HEK293T (cell line): Measurements from ENCODE around the gene LTK.

Experiments used
- CTCF ChIA-PET: fragments of 350-600 bp; formaldehyde crosslinking; extraction: SDS; loops from one replicate; lab custom pipeline; 2021; ENCODE audit warnings: antibody characterized with exemption, inconsistent platforms; lab: Yijun Ruan, JAX
- POLR2A ChIA-PET: fragments of 350-600 bp; formaldehyde crosslinking; extraction: SDS; loops from one replicate; lab custom pipeline; 2020; ENCODE audit warnings: antibody characterized with exemption, inconsistent platforms; lab: Yijun Ruan, JAX
- DNase-seq: peaks from one replicate; pipeline ENCODE4 v3.0.0; 2012; ENCODE audit warnings: mixed read lengths; ENCODE audit errors: extremely low spot score
- ARNT ChIP-seq: fragments of 450-650 bp; IDR thresholded peaks from 2 replicates; pipeline ENCODE4 v1.6.1; 2017; ENCODE audit warnings: mild to moderate bottlenecking
- BHLHE40 ChIP-seq: fragments of 450-650 bp; IDR thresholded peaks from 2 replicates; pipeline ENCODE4 v1.6.1; 2016; ENCODE audit warnings: mild to moderate bottlenecking, moderate library complexity, borderline replicate concordance
- CTBP1 ChIP-seq: fragments of 450-650 bp; IDR thresholded peaks from 2 replicates; pipeline ENCODE4 v1.6.1; 2016; ENCODE audit warnings: borderline replicate concordance
- ELF4 ChIP-seq: fragments of 450-650 bp; IDR thresholded peaks from 2 replicates; pipeline ENCODE4 v1.6.1; 2017; ENCODE audit warnings: antibody characterized with exemption
- FOXA1 ChIP-seq: fragments of 450-650 bp; IDR thresholded peaks from 2 replicates; pipeline ENCODE4 v1.6.1; 2016; ENCODE audit warnings: mild to moderate bottlenecking
- FOXK2 ChIP-seq: fragments of 450-650 bp; IDR thresholded peaks from 2 replicates; pipeline ENCODE4 v1.6.1; 2016; ENCODE audit warnings: mild to moderate bottlenecking
- FOXM1 ChIP-seq: fragments of 450-650 bp; IDR thresholded peaks from 2 replicates; pipeline ENCODE4 v1.6.1; 2017; ENCODE audit warnings: mild to moderate bottlenecking, borderline replicate concordance
- HDGF ChIP-seq: fragments of 450-650 bp; IDR thresholded peaks from 2 replicates; pipeline ENCODE4 v1.6.1; 2017; ENCODE audit warnings: antibody characterized with exemption, borderline replicate concordance
- L3MBTL2 ChIP-seq: fragments of 450-650 bp; conservative IDR thresholded peaks from 2 replicates; pipeline ENCODE4 v1.6.1; 2016; ENCODE audit warnings: mild to moderate bottlenecking
- LEF1 ChIP-seq: fragments of 450-650 bp; IDR thresholded peaks from 2 replicates; pipeline ENCODE4 v1.6.1; 2017; ENCODE audit warnings: mild to moderate bottlenecking, borderline replicate concordance
- NFRKB ChIP-seq: fragments of 450-650 bp; IDR thresholded peaks from 2 replicates; pipeline ENCODE4 v1.6.1; 2016; ENCODE audit warnings: mild to moderate bottlenecking, moderate library complexity
- SP1 ChIP-seq: fragments of 450-650 bp; IDR thresholded peaks from 2 replicates; pipeline ENCODE4 v1.6.1; 2017
- SUZ12 ChIP-seq: fragments of 450-650 bp; IDR thresholded peaks from 2 replicates; pipeline ENCODE4 v1.6.1; 2016; ENCODE audit warnings: mild to moderate bottlenecking
- TARDBP ChIP-seq: fragments of 450-650 bp; IDR thresholded peaks from 2 replicates; pipeline ENCODE4 v1.6.1; 2016
- ZNF384 ChIP-seq: fragments of 450-650 bp; IDR thresholded peaks from 2 replicates; pipeline ENCODE4 v1.6.1; 2016
- TF ChIP-seq, protein P1 (sequence below): fragments of 450-650 bp; IDR thresholded peaks from 2 replicates; pipeline ENCODE4 v1.6.1; 2016

The LTK gene

DNA sequence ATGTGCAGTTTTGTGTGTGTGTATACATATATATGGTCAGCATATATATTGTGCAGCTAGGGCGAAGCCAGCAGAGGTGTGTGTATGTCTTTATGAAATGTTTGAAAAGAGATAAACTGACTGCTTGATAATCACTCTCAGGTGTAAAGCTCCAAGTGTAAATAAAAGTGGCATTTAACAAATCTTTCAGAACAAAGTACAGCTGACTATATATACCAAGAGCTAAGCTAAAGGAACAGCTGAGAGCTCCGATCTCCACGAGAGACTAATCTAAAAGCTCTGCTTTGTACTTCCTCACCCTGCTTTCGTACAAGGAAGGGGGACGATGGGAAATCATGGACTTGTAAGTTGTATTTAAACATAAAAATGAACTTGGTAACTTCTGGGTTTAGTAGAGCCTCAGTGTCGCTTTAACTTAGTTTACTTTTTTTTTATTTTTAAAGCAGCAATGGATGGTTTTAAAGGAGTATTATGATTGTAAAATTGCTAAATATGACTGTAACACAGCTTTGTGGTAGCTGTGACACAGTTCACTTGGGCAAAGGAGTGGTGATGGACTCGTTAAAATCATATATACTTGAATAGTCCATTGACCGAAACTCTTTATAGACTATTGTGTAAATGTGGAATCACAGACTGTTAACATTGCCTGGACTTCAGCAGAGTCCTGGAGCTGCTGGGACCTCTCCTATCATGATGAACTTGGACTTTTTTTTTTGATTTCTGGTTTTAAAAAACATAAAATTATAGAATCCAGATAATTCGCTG, 31.3 kb downstream of the LTK start:
- ChIA-PET POLR2A (interaction anchor here (0.7 to 0.8 kb wide), 2 partner anchors 62 to 533 kb away, joined by 3 to 5 read pairs; partner anchors contain the start of gene RPAP1), CTCF (no interaction called here)

GRCh38 chr15:41480396-41481140, 33.1 kb downstream of the LTK start:
- TF ChIP-seq ZNF384 (no peak), ELF4 (no peak), ARNT (no peak), BHLHE40 (no peak), SUZ12 (no peak), FOXK2 (no peak), TARDBP (no peak)
- TF ChIP-seq, protein P1, sequence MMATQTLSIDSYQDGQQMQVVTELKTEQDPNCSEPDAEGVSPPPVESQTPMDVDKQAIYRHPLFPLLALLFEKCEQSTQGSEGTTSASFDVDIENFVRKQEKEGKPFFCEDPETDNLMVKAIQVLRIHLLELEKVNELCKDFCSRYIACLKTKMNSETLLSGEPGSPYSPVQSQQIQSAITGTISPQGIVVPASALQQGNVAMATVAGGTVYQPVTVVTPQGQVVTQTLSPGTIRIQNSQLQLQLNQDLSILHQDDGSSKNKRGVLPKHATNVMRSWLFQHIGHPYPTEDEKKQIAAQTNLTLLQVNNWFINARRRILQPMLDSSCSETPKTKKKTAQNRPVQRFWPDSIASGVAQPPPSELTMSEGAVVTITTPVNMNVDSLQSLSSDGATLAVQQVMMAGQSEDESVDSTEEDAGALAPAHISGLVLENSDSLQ: no peak
- DNase-seq: no peak
- POLR2A ChIA-PET: no interaction called here
- CTCF ChIA-PET: no interaction called here

More for the DNA sequence above, 31.3 kb downstream of the LTK start:
- DNase-seq: no peak
- TF ChIP-seq CTBP1 (no peak), FOXK2 (no peak), LEF1 (no peak), L3MBTL2 (no peak), ELF4 (no peak), FOXM1 (no peak), ZNF384 (no peak), TARDBP (no peak), HDGF (no peak), SP1 (no peak), FOXA1 (no peak), NFRKB (no peak), SUZ12 (no peak), BHLHE40 (no peak), ARNT (no peak)
- TF ChIP-seq, protein P1: no peak

DNA sequence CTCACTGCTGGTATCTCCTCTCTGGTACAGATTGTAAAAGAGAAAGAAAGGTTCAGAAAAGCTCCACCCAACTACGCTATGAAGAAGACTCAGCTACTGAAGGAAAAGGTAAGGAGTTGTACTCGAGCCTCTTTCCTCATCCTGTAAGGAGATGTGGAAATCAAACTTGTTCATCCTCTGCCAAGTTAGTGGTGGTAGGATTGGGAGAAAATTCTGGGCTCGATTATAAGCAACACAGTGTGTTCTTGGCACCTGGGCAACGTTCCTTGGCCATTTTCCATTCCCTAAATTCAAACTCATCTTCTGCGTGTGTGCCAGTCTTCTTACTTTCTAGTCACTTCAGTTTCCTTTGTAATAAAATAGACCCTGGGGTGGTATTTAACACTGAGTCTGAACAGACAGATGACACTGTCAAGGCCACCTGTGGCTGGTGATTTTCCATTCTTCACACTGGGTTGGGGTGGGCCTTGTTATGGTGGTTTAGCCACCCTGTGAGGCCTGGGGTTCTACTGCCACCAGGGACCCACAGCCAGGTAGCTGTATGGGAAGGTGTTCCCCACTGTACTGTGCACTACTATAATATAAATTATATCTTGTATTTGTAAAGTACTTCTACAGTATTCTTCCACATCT, 37.1 kb downstream of the LTK start:
- ChIA-PET POLR2A (no interaction called here), CTCF (interaction anchor here (1.5 kb wide), 1 partner anchor 10 kb away, joined by 4 read pairs; no protein-coding TSS in a partner anchor)
- no peak for TF ChIP-seq TARDBP
- no peak for TF ChIP-seq FOXM1
- TF ChIP-seq LEF1: no peak
- no peak for TF ChIP-seq CTBP1
- no peak for TF ChIP-seq ARNT
- no peak for TF ChIP-seq ELF4
- TF ChIP-seq FOXA1: no peak
- TF ChIP-seq FOXK2: no peak
- TF ChIP-seq ZNF384: no peak
- TF ChIP-seq NFRKB: no peak
- no peak for TF ChIP-seq HDGF
- no peak for TF ChIP-seq SP1
- TF ChIP-seq, protein P1: no peak
- no peak for TF ChIP-seq SUZ12
- no peak for TF ChIP-seq BHLHE40
- DNase-seq: no peak

DNA sequence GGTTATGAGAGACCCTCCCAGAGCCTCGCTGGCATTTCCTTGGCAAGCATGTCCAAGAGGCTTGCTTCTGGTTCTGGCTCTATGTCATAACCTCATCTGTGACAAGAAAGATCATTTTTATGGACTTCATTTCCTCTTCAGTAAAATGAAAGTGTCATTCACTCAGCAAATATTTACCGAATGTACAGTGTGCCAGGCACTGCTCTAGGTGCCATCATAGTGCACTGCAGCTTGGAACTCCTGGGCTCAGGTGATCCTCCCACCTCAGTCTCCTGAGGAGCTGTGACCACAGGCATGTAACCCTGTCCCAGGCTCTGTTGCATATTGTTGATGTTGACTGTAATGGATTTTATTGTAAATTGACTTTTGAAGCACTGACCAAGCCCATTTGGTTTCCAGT, 38.7 kb downstream of the LTK start:
- no peak for DNase-seq
- CTCF ChIA-PET: interaction anchor here (1.5 kb wide), 1 partner anchor 9 kb away, joined by 4 read pairs; no protein-coding TSS in a partner anchor
- TF ChIP-seq SP1 (no peak), ZNF384 (no peak), BHLHE40 (no peak), NFRKB (no peak), FOXM1 (no peak), ARNT (no peak), FOXA1 (no peak), CTBP1 (no peak), ELF4 (no peak), LEF1 (no peak), TARDBP (no peak), HDGF (no peak), FOXK2 (no peak), L3MBTL2 (no peak)
- TF ChIP-seq, protein P1: no peak
- POLR2A ChIA-PET: interaction anchor here (1.2 kb wide), 1 partner anchor 18 kb away, joined by 3 read pairs; no protein-coding TSS in a partner anchor
